ENCODE results near the gene PPP1CA. TPM values are rescaled to one million over a fixed set of nuclear protein-coding genes. Genes with fewer than 3 reads are reported as not detected.

Gene PPP1CA
- total RNA-seq, 1 donor: 169 TPM

- peak overlapping the region; percentile 84 for H3K4me2 ChIP-seq (ENCODE audit: insufficient read depth, low read length)
- H3K36me3 ChIP-seq (ENCODE audit: insufficient read depth, low read length): no peaks in the 10 kb centered on the region
- peaks cover 40% of the 10 kb centered on the region for H3K79me2 ChIP-seq (ENCODE audit: insufficient read depth, low read length)
- H3K4me3 ChIP-seq (ENCODE audit: insufficient read depth, low read length): peak overlapping the region; percentile 85
- TF ChIP-seq CTCF (IDR thresholded peaks at IDR 0.05; ENCODE audit: extremely low read depth, low read depth, low read length): peak; percentile 35
- H3K9me3 ChIP-seq (ENCODE audit: low read depth, low read length): no peaks in the 10 kb centered on the region
- H2AFZ ChIP-seq (ENCODE audit: low read length): no peak overlapping the region
- H3K4me1 ChIP-seq (ENCODE audit: insufficient read depth, low read length): peaks cover 55% of the 10 kb centered on the region
- no peaks in the 10 kb centered on the region for H3K27me3 ChIP-seq (ENCODE audit: insufficient read depth, low read length)
- peaks cover 29% of the 10 kb centered on the region for H4K20me1 ChIP-seq (ENCODE audit: insufficient read depth, low read length)
- H3K27ac ChIP-seq (ENCODE audit: low read depth, low read length): peak overlapping the region; percentile 98
- peak; percentile 99 for DNase-seq (ENCODE audit: insufficient read length, low spot score, missing footprints)
Measured at GRCh38 chr11:67373648-67374570, 27.7 kb downstream of the PPP1CA start.

- peaks cover 35% of the 10 kb centered on the region for H4K20me1 ChIP-seq (ENCODE audit: insufficient read depth, low read length)
- no peak within 1 kb of the TSS for H2AFZ ChIP-seq (ENCODE audit: low read length)
- H3K4me3 ChIP-seq (ENCODE audit: insufficient read depth, low read length): peak within 1 kb of the TSS; percentile 85
- no peaks in the 10 kb centered on the region for H3K27me3 ChIP-seq (ENCODE audit: insufficient read depth, low read length)
- no peaks in the 10 kb centered on the region for H3K36me3 ChIP-seq (ENCODE audit: insufficient read depth, low read length)
- peaks cover 48% of the 10 kb centered on the region for H3K79me2 ChIP-seq (ENCODE audit: insufficient read depth, low read length)
- no peak for TF ChIP-seq CTCF (IDR thresholded peaks at IDR 0.05; ENCODE audit: extremely low read depth, low read depth, low read length)
- H3K4me2 ChIP-seq (ENCODE audit: insufficient read depth, low read length): peak within 1 kb of the TSS; percentile 84
- peaks cover 60% of the 10 kb centered on the region for H3K4me1 ChIP-seq (ENCODE audit: insufficient read depth, low read length)
- H3K27ac ChIP-seq (ENCODE audit: low read depth, low read length): peak within 1 kb of the TSS; percentile 98
- no peaks in the 10 kb centered on the region for H3K9me3 ChIP-seq (ENCODE audit: low read depth, low read length)
- peak; percentile 97 for DNase-seq (ENCODE audit: insufficient read length, low spot score, missing footprints)
Measured at GRCh38 chr11:67372993-67373647, 28.5 kb downstream of the PPP1CA start, which contains the start of gene CLCF1. CLCF1 (minus strand) TSS chr11:67373598; CDS start chr11:67373539, 59 bp downstream.

- Histone ChIP-seq H4K20me1 (ENCODE audit: insufficient read depth, low read length) (peaks cover 40% of the 10 kb centered on the region), H3K4me3 (ENCODE audit: insufficient read depth, low read length) (peak overlapping the region; percentile 85), H3K27me3 (ENCODE audit: insufficient read depth, low read length) (no peaks in the 10 kb centered on the region), H3K4me1 (ENCODE audit: insufficient read depth, low read length) (peaks cover 67% of the 10 kb centered on the region), H3K4me2 (ENCODE audit: insufficient read depth, low read length) (peak overlapping the region; percentile 88), H3K79me2 (ENCODE audit: insufficient read depth, low read length) (peaks cover 54% of the 10 kb centered on the region), H3K36me3 (ENCODE audit: insufficient read depth, low read length) (no peaks in the 10 kb centered on the region), H2AFZ (ENCODE audit: low read length) (no peak overlapping the region), H3K9me3 (ENCODE audit: low read depth, low read length) (no peaks in the 10 kb centered on the region), H3K27ac (ENCODE audit: low read depth, low read length) (peak overlapping the region; percentile 98)
- peak; percentile 81 for DNase-seq (ENCODE audit: insufficient read length, low spot score, missing footprints)
- no peak for TF ChIP-seq CTCF (IDR thresholded peaks at IDR 0.05; ENCODE audit: extremely low read depth, low read depth, low read length)
Measured at GRCh38 chr11:67372321-67372992, 29.2 kb downstream of the PPP1CA start.
